Fibroblast of upper back skin (primary cell): ENCODE results near the gene GABPA.

Source experiments
- DNase-seq: peaks from one replicate; pipeline ENCODE4 v3.0.0-alpha.2; 2013

Gene GABPA

GRCh38 chr21:25813917-25814316 is 79.1 kb downstream of the GABPA start:
- no peak for DNase-seq

GRCh38 chr21:25818121-25818520 is 83.3 kb downstream of the GABPA start:
- no peak for DNase-seq

GRCh38 chr21:25818551-25818950 is 83.8 kb downstream of the GABPA start:
- DNase-seq = no peak
